CD4-positive, alpha-beta memory T cell (primary cell): Measurements from ENCODE around the gene OPALIN. TPM values are rescaled to one million over a fixed set of nuclear protein-coding genes. Genes with fewer than 3 reads are reported as not detected.

ENCODE experiments used
- CTCF ChIA-PET: fragments of 350-600 bp; sonication (Branson Sonifier 250); formaldehyde crosslinking; loops from one replicate; lab custom pipeline; 2021; ENCODE audit warnings: inconsistent platforms; ENCODE audit not compliant: partially characterized antibody; lab: Charles Lee
- POLR2A ChIA-PET: fragments of 350-600 bp; sonication (Branson Sonifier 250); formaldehyde crosslinking; loops from one replicate; lab custom pipeline; 2021; ENCODE audit not compliant: partially characterized antibody; lab: Charles Lee
- DNase-seq, 5 donors: peaks; one replicate each; pipeline versions ENCODE4 v3.0.0 to v3.0.0-alpha.2; 2020 to 2022; ENCODE audit warnings: mixed read lengths in 1 of 5
- H3K27ac ChIP-seq: one replicate; pipeline ENCODE4 v1.7.0; 2013; ENCODE audit warnings: low read depth, low read length
- H3K27me3 ChIP-seq: 2 replicates; pipeline ENCODE4 v1.7.0; 2013; ENCODE audit warnings: mild to moderate bottlenecking, low read length, moderate library complexity; ENCODE audit not compliant: insufficient read depth
- H3K36me3 ChIP-seq: 2 replicates; pipeline ENCODE4 v1.7.0; 2013; ENCODE audit warnings: mild to moderate bottlenecking, low read length, moderate library complexity; ENCODE audit not compliant: insufficient read depth
- H3K4me1 ChIP-seq: 2 replicates; pipeline ENCODE4 v1.7.0; 2013; ENCODE audit warnings: mild to moderate bottlenecking, low read length, moderate library complexity; ENCODE audit not compliant: insufficient read depth
- H3K4me3 ChIP-seq, 2 donors: one replicate each; pipeline ENCODE4 v1.7.0; 2013; ENCODE audit warnings: low read length in 2 of 2, mild to moderate bottlenecking in 1 of 2
- H3K9me3 ChIP-seq, 2 donors: one replicate each; pipeline ENCODE4 v1.7.0; 2013; ENCODE audit warnings: low read length in 2 of 2, control low read depth in 1 of 2; ENCODE audit not compliant: control insufficient read depth in 1 of 2
- H3K27ac Mint-ChIP-seq, 7 donors: one replicate each; pipeline ENCODE4 v1.8.0; 2020 to 2021; ENCODE audit warnings: mixed read lengths in 7 of 7, mild to moderate bottlenecking in 6 of 7, inconsistent platforms in 3 of 7, moderate library complexity in 3 of 7
- H3K27me3 Mint-ChIP-seq, 2 donors: one replicate each; pipeline ENCODE4 v1.8.0; 2020 to 2021; ENCODE audit warnings: mixed read lengths in 2 of 2
- H3K36me3 Mint-ChIP-seq, 2 donors: one replicate each; pipeline ENCODE4 v1.8.0; 2020 to 2021; ENCODE audit warnings: mixed read lengths in 2 of 2, inconsistent platforms in 1 of 2, mild to moderate bottlenecking in 1 of 2
- H3K4me1 Mint-ChIP-seq, 4 donors: one replicate each; pipeline ENCODE4 v1.8.0; 2020 to 2021; ENCODE audit warnings: mixed read lengths in 4 of 4, mild to moderate bottlenecking in 1 of 4
- H3K4me3 Mint-ChIP-seq, 8 donors: one replicate each; pipeline ENCODE4 v1.8.0; 2020 to 2021; ENCODE audit warnings: mixed read lengths in 8 of 8, mild to moderate bottlenecking in 7 of 8, moderate library complexity in 6 of 8, inconsistent platforms in 3 of 8
- H3K9me3 Mint-ChIP-seq, 8 donors: one replicate each; pipeline ENCODE4 v1.8.0; 2020 to 2021; ENCODE audit warnings: mixed read lengths in 8 of 8, mild to moderate bottlenecking in 5 of 8, inconsistent platforms in 3 of 8, moderate library complexity in 1 of 8
- intact Hi-C: fragments of 100-400 bp; cut with micrococcal nuclease; formaldehyde crosslinking; loops from one replicate; pipeline ENCODE4 v1.15.1; 2023
- polyA plus RNA-seq, 2 donors: library from polyadenylated mRNA; unstranded; fragments of 300-500 nt; fragmentation: Illumina TruSeq; gene quantifications; one replicate each; pipeline ENCODE4 v1.2.3, GENCODE V29; 2021
- total RNA-seq, 2 experiments: library from RNA; stranded (reverse); gene quantifications; one replicate each; pipeline ENCODE4 v1.2.3, GENCODE V29; 2021

Gene OPALIN
- total and polyA plus RNA-seq, 4 experiments from 2014 or later, result not detected

- CTCF ChIA-PET, result interaction anchor here (1.3 to 2.0 kb wide), 2 partner anchors 10 to 12 kb away, joined by 4 read pairs; no protein-coding TSS in a partner anchor
- intact Hi-C loops, result no loop called here
- no peaks in the 10 kb centered on the region for H3K27me3 ChIP-seq
Observed at GRCh38 chr10:96346295-96346694, 12.5 kb downstream of the OPALIN start.

GRCh38 chr10:96345222-96345621, 13.6 kb downstream of the OPALIN start:
- Histone ChIP-seq H3K36me3 (no peaks in the 10 kb centered on the region), H3K27me3 (no peaks in the 10 kb centered on the region), H3K27ac (no peak overlapping the region), H3K4me1 (no peaks in the 10 kb centered on the region), H3K4me3 (no peak overlapping the region), H3K9me3 (no peaks in the 10 kb centered on the region)
- CTCF ChIA-PET, result interaction anchor here (2.0 kb wide), 1 partner anchor 11 kb away, joined by 4 read pairs; no protein-coding TSS in a partner anchor
- no peak for DNase-seq
- Mint-ChIP-seq H3K27ac (no peak overlapping the region), H3K27me3 (peaks cover 17 to 27% of the 10 kb centered on the region in 2 donors), H3K4me3 (no peak overlapping the region), H3K4me1 (no peaks in the 10 kb centered on the region), H3K9me3 (peaks cover 2 to 17% (median 9%) of the 10 kb centered on the region in 8 donors), H3K36me3 (peaks cover 0 to 6% of the 10 kb centered on the region in 2 donors)
- intact Hi-C loops, result no loop called here
- POLR2A ChIA-PET, result no interaction called here

More at GRCh38 chr10:96346295-96346694, 12.5 kb downstream of the OPALIN start:
- no peak for DNase-seq
- H3K36me3 ChIP-seq, result no peaks in the 10 kb centered on the region
- H3K9me3 ChIP-seq, result no peaks in the 10 kb centered on the region
- H3K4me1 Mint-ChIP-seq, result no peaks in the 10 kb centered on the region
- H3K27ac ChIP-seq, result no peak overlapping the region
- H3K27ac Mint-ChIP-seq, result no peak overlapping the region
- no peak overlapping the region for H3K4me3 ChIP-seq
- H3K4me1 ChIP-seq, result no peaks in the 10 kb centered on the region
- H3K4me3 Mint-ChIP-seq, result no peak overlapping the region
- peaks cover 2 to 17% (median 9%) of the 10 kb centered on the region in 8 donors for H3K9me3 Mint-ChIP-seq
- H3K36me3 Mint-ChIP-seq, result peaks cover 0 to 6% of the 10 kb centered on the region in 2 donors
- POLR2A ChIA-PET, result no interaction called here
- peaks cover 21 to 30% of the 10 kb centered on the region in 2 donors for H3K27me3 Mint-ChIP-seq

- Histone ChIP-seq H3K9me3 (no peaks in the 10 kb centered on the region), H3K27ac (no peak overlapping the region), H3K4me1 (no peaks in the 10 kb centered on the region), H3K27me3 (no peaks in the 10 kb centered on the region), H3K4me3 (no peak overlapping the region), H3K36me3 (no peaks in the 10 kb centered on the region)
- Mint-ChIP-seq H3K36me3 (peaks cover 0 to 6% of the 10 kb centered on the region in 2 donors), H3K27ac (no peak overlapping the region), H3K4me1 (no peaks in the 10 kb centered on the region), H3K27me3 (peaks cover 12 to 25% of the 10 kb centered on the region in 2 donors), H3K9me3 (peaks cover 2 to 17% (median 9%) of the 10 kb centered on the region in 8 donors), H3K4me3 (no peak overlapping the region)
- ChIA-PET POLR2A (no interaction called here), CTCF (interaction anchor here (1.6 kb wide), 1 partner anchor 10 kb away, joined by 6 read pairs; no protein-coding TSS in a partner anchor)
- no peak for DNase-seq
- intact Hi-C loops, result no loop called here
Observed at GRCh38 chr10:96344178-96344577, 14.6 kb downstream of the OPALIN start.

GRCh38 chr10:96342402-96342801, 16.4 kb downstream of the OPALIN start:
- no peak for DNase-seq
- ChIA-PET CTCF (no interaction called here), POLR2A (no interaction called here)
- H3K27me3 ChIP-seq, result no peaks in the 10 kb centered on the region
- H3K4me1 ChIP-seq, result no peaks in the 10 kb centered on the region
- Mint-ChIP-seq H3K27ac (no peak overlapping the region), H3K36me3 (peaks cover 0 to 6% of the 10 kb centered on the region in 2 donors), H3K27me3 (peaks cover 5 to 19% of the 10 kb centered on the region in 2 donors), H3K4me1 (no peaks in the 10 kb centered on the region), H3K9me3 (peaks cover 2 to 14% (median 9%) of the 10 kb centered on the region in 8 donors), H3K4me3 (no peak overlapping the region)
- no peaks in the 10 kb centered on the region for H3K9me3 ChIP-seq
- no peak overlapping the region for H3K4me3 ChIP-seq
- intact Hi-C loops, result no loop called here
- H3K27ac ChIP-seq, result no peak overlapping the region
- H3K36me3 ChIP-seq, result no peaks in the 10 kb centered on the region

GRCh38 chr10:96341219-96342182, 17.3 kb downstream of the OPALIN start:
- Histone ChIP-seq H3K27me3 (no peaks in the 10 kb centered on the region), H3K4me1 (no peaks in the 10 kb centered on the region), H3K36me3 (no peaks in the 10 kb centered on the region), H3K4me3 (no peak overlapping the region), H3K27ac (no peak overlapping the region), H3K9me3 (no peaks in the 10 kb centered on the region)
- Mint-ChIP-seq H3K36me3 (peaks cover 0 to 5% of the 10 kb centered on the region in 2 donors), H3K27me3 (peaks cover 5 to 25% of the 10 kb centered on the region in 2 donors), H3K27ac (no peak overlapping the region), H3K4me3 (no peak overlapping the region), H3K9me3 (peaks cover 2 to 11% (median 7%) of the 10 kb centered on the region in 8 donors), H3K4me1 (no peaks in the 10 kb centered on the region)
- intact Hi-C loops, result no loop called here
- DNase-seq, result no peak
- ChIA-PET CTCF (interaction anchor here (0.8 to 8.4 kb wide), 6 partner anchors 10 to 324 kb away, joined by 3 to 67 read pairs (median 4); no protein-coding TSS in a partner anchor), POLR2A (no interaction called here)

- no peaks in the 10 kb centered on the region for H3K36me3 ChIP-seq
- POLR2A ChIA-PET, result no interaction called here
- H3K4me3 Mint-ChIP-seq, result no peak overlapping the region
- H3K27me3 ChIP-seq, result peaks cover 2% of the 10 kb centered on the region
- peak in 4 of 5 donors; percentile 30 to 51 (median 45) for DNase-seq
- no peaks in the 10 kb centered on the region for H3K4me1 Mint-ChIP-seq
- no peaks in the 10 kb centered on the region for H3K4me1 ChIP-seq
- H3K27ac ChIP-seq, result no peak overlapping the region
- no peaks in the 10 kb centered on the region for H3K36me3 Mint-ChIP-seq
- peaks cover 0 to under 1% (median 0%) of the 10 kb centered on the region in 8 donors for H3K9me3 Mint-ChIP-seq
- intact Hi-C loops, result loop anchor here (1.0 kb wide), 2 partner anchors 111 to 647 kb away; partner anchors contain the start of gene TCTN3
- CTCF ChIA-PET, result interaction anchor here (0.5 to 8.4 kb wide), 10 partner anchors 8 to 1282 kb away, joined by 3 to 67 read pairs (median 4); no protein-coding TSS in a partner anchor
- no peaks in the 10 kb centered on the region for H3K9me3 ChIP-seq
- H3K27ac Mint-ChIP-seq, result no peak overlapping the region
- H3K27me3 Mint-ChIP-seq, result peaks cover 2 to 23% of the 10 kb centered on the region in 2 donors
- H3K4me3 ChIP-seq, result no peak overlapping the region
Observed at GRCh38 chr10:96339956-96340904, 18.6 kb downstream of the OPALIN start.
